Muscle layer of colon (tissue), 2 donors: ENCODE data around the gene CACNG4.

ENCODE experiments used
- H3K27ac ChIP-seq: one replicate; pipeline ENCODE4 v1.7.0; 2013; ENCODE audit warnings: low read depth, mild to moderate bottlenecking, low read length, moderate library complexity
- H3K27me3 ChIP-seq, 2 donors: one replicate each; pipeline ENCODE4 v1.7.0; 2013; ENCODE audit warnings: low read length in 2 of 2, mild to moderate bottlenecking in 2 of 2; ENCODE audit not compliant: insufficient read depth in 2 of 2, control insufficient read depth in 1 of 2
- H3K36me3 ChIP-seq: one replicate; pipeline ENCODE4 v1.7.0; 2013; ENCODE audit warnings: mild to moderate bottlenecking, low read length; ENCODE audit not compliant: insufficient read depth
- H3K4me1 ChIP-seq: one replicate; pipeline ENCODE4 v1.7.0; 2013; ENCODE audit warnings: mild to moderate bottlenecking, low read length; ENCODE audit not compliant: insufficient read depth
- H3K4me3 ChIP-seq, 2 donors: one replicate each; pipeline ENCODE4 v1.7.0; 2013; ENCODE audit warnings: low read length in 2 of 2, low read depth in 1 of 2, mild to moderate bottlenecking in 1 of 2, moderate library complexity in 1 of 2
- H3K9ac ChIP-seq: one replicate; pipeline ENCODE4 v1.7.0; 2013; ENCODE audit warnings: low read length
- H3K9me3 ChIP-seq: one replicate; pipeline ENCODE4 v1.7.0; 2013; ENCODE audit warnings: mild to moderate bottlenecking, low read length
- donor health status: abdominal sarcoma.
- donor health status: Adenocarcinoma of cecum.

The CACNG4 gene

DNA sequence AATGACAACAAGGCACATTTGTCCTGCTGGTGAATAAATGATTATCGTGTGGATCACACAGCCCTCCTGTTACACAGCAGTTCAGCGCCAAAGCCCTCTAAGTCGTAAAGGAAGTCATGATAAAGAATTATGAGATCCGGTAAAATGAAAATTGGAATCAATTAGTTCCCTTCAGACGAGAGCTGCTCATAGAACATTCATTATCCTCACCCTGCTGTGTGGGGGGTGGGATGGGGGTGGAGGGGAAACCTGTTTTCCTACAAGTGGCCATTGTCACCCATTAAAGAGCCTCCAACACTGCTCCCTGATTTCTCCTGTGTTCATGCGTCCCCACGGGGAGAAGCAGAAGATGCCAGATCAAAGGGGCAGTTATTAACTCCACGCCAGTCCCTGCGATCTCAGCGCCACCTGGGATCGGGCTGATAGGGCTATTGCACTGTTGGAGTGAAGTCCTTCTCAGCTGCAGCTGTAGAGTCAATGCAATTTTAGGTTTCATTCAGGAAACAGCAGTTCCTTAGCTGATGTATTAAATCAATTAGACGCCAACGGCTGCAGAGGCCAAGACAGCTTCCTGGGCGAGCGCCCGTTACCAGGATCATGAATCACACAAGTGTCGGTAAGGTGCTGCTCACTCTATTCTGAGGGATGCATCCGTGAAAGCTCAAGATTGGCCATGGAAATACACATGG, 19.2 kb upstream of the CACNG4 start:
- no peaks in the 10 kb centered on the region for H3K36me3 ChIP-seq
- no peaks in the 10 kb centered on the region for H3K9me3 ChIP-seq
- H3K9ac ChIP-seq, result no peak overlapping the region
- H3K27ac ChIP-seq, result no peak overlapping the region
- H3K27me3 ChIP-seq, result no peaks in the 10 kb centered on the region
- H3K4me3 ChIP-seq, result no peak overlapping the region
- no peaks in the 10 kb centered on the region for H3K4me1 ChIP-seq

DNA sequence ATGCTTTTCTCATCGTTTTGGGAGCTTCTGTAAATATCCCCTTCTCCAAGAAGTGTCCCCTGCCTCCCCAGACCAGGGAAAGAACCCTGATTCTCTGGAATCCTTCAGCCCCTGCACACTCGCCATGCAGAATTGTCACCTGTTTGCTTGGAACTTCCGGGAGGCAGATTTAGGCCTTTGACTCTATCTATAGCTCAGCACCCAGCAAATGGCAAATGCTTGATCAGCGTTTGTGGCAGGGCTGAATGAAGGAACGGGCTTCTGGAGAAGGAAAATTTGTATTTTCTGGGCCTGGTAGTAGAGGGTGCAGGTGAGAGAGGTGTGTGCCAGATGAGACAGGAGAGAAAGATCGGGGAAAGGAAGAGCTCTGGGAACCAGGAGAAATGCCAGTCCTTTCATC, 18.3 kb upstream of the CACNG4 start:
- Histone ChIP-seq H3K27me3 (no peaks in the 10 kb centered on the region), H3K4me1 (no peaks in the 10 kb centered on the region), H3K9ac (no peak overlapping the region), H3K4me3 (no peak overlapping the region), H3K27ac (no peak overlapping the region), H3K36me3 (no peaks in the 10 kb centered on the region), H3K9me3 (no peaks in the 10 kb centered on the region)

DNA sequence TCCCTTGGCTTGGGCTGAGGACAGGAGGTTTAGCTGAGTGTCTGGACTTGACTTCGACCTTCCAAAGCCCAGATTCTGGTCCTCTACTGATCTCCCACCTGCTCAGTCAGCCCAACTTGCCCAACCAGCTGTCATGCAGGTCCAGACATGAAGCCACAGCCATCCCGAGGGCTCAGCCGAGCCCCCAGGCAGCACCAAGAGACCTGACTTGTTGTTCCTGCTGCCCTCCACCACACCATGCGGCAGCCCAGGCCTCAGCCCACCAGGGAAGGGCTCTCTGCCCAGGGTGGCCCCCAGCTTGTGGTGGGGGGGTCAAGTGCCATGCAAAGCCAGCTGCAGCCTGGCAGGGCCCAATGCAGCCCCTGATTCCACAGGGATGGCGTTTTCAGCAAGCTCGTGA, 17.2 kb upstream of the CACNG4 start:
- H3K36me3 ChIP-seq, result no peaks in the 10 kb centered on the region
- peaks cover 9% of the 10 kb centered on the region for H3K4me1 ChIP-seq
- no peak overlapping the region for H3K4me3 ChIP-seq
- H3K27ac ChIP-seq, result no peak overlapping the region
- H3K27me3 ChIP-seq, result no peaks in the 10 kb centered on the region
- H3K9me3 ChIP-seq, result no peaks in the 10 kb centered on the region
- H3K9ac ChIP-seq, result no peak overlapping the region

DNA sequence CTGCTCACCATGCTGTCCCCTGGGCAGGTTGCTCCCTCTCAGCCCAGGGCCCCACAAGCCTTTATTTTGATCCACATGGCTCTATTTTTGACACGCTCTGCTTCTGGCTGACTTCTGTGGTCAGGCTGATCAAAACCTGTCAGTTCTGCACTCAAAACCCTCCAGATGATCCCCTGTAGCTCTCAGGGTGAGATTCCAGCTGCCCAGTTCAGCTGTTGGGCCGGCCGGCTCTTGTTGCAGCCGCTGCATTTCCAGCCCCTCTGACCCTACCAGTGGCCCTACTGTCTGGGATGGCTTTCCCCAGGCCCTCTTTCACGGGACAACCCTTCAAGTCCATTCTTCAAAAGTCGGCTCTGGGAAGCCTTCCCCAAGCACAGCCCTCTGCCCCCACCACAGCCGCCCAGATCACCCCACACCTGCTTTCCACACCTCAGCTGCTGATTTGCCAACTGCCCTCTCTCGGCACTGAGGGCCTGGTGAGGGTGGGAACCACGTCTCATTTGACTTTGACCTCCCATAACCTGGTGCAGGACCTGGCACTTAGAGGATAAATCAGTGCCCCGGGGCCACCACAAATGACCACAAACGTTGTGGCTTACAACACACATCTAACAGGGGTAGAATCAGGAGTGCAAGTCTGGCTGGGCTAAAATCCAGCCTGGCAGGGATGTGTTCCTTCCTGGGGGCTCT, 16.3 kb upstream of the CACNG4 start:
- no peak overlapping the region for H3K4me3 ChIP-seq
- no peaks in the 10 kb centered on the region for H3K9me3 ChIP-seq
- no peak overlapping the region for H3K9ac ChIP-seq
- H3K27ac ChIP-seq, result no peak overlapping the region
- peaks cover 15% of the 10 kb centered on the region for H3K4me1 ChIP-seq
- H3K27me3 ChIP-seq, result no peaks in the 10 kb centered on the region
- H3K36me3 ChIP-seq, result no peaks in the 10 kb centered on the region

DNA sequence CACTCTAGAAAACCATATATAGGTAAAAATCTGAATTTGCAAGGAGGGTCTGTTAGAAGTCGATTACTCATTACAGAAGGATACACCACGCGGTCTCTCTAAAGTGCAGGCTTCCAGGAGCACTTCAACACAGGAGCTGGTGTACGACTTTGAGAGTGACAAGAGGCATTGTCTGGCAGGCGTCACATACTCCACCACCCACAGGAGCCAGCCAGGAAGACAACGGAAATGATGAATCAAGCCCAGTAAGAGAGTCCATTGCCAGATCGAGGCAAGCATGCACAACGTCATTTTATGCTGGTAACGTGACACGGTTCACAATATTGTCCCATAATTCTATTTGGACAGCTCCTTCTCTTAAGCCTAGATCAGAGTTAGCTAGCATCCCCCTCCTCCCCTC, 15.0 kb upstream of the CACNG4 start:
- Histone ChIP-seq H3K4me3 (no peak overlapping the region), H3K27me3 (no peaks in the 10 kb centered on the region)

DNA sequence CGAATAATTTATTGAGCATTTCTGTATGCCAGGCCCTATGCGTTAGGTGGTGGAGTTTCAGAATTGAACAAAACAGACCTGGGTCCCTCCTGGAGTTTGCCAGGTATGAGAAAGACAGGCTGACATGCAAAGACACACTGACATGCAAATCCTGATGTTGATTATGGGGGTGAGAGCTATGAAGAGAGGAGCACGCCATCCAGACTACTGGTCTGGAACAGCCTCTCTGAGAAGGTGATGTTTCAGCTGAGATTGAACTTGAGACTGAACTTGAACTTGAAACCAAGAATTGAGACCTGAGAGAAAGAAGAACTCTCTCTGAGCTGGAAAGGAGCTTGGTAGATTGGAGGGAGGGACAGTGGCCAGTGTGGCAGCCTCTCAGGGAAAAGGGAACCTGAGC, 14.2 kb upstream of the CACNG4 start:
- no peaks in the 10 kb centered on the region for H3K27me3 ChIP-seq
- H3K9me3 ChIP-seq, result no peaks in the 10 kb centered on the region
- no peak overlapping the region for H3K27ac ChIP-seq

More for the DNA sequence above, 15.0 kb upstream of the CACNG4 start:
- peaks cover 15% of the 10 kb centered on the region for H3K4me1 ChIP-seq
- no peaks in the 10 kb centered on the region for H3K36me3 ChIP-seq
- H3K9ac ChIP-seq, result no peak overlapping the region
- no peaks in the 10 kb centered on the region for H3K9me3 ChIP-seq
- H3K27ac ChIP-seq, result no peak overlapping the region

DNA sequence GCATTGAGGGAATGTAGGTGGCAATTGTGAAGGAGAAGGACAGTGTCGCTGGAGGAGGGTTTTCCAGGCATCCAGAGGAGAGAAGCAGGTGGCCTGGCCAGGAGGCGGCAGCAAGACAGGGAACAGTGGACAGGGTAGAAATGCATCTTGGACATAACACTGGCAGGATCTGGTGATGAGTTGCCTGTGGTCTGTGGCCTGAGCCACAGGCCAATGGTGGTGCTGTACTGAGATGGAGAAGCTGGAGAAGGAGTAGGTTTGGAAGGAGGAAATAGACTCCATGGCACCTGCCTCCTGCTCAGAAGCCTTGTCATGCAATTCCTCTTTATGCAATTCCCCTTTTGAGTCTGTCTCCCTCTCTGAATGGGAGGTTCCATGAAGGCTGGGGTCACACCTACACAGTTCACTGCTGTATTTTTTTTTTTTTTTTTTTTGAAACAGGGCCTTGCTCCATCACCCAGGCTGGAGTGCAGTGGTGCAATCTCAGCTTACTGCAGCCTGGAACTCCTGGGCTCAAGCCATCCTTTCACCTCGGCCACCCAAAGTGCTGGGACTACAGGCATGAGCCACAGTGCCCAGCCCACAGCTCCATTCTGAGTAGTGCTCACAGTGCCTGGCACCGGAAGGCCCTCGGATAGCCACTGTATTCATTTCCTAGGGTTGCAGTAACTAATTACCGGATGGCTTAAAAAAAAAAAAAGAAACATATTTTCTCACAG, 13.5 kb upstream of the CACNG4 start:
- no peaks in the 10 kb centered on the region for H3K36me3 ChIP-seq
- no peak overlapping the region for H3K9ac ChIP-seq
- H3K27ac ChIP-seq, result no peak overlapping the region
- no peak overlapping the region for H3K4me3 ChIP-seq
- H3K27me3 ChIP-seq, result no peaks in the 10 kb centered on the region
- H3K4me1 ChIP-seq, result peaks cover 15% of the 10 kb centered on the region
- H3K9me3 ChIP-seq, result no peaks in the 10 kb centered on the region

More for the DNA sequence above, 14.2 kb upstream of the CACNG4 start:
- Histone ChIP-seq H3K36me3 (no peaks in the 10 kb centered on the region), H3K4me3 (no peak overlapping the region), H3K9ac (no peak overlapping the region), H3K4me1 (peaks cover 15% of the 10 kb centered on the region)

DNA sequence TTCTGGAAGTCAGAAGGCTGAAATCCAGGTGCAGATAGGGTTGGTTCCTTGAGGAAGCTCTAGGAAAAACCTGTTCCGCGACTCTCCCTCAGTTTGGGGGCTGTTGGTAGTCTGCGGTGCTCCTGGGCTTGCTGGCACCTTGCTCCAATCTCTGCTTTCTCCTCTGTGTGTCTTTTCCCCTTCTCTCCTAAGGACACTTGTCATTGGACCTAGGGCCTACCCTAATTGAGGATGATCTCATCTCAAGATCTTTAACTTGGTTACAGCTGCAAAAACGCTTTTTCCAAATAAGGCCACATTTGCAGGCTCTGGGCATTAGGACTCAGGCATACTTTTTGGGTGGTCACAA, 12.9 kb upstream of the CACNG4 start:
- H3K9ac ChIP-seq, result no peak overlapping the region
- H3K27me3 ChIP-seq, result no peaks in the 10 kb centered on the region
- peaks cover 15% of the 10 kb centered on the region for H3K4me1 ChIP-seq
- H3K27ac ChIP-seq, result no peak overlapping the region
- H3K9me3 ChIP-seq, result no peaks in the 10 kb centered on the region
- no peaks in the 10 kb centered on the region for H3K36me3 ChIP-seq
- H3K4me3 ChIP-seq, result no peak overlapping the region

DNA sequence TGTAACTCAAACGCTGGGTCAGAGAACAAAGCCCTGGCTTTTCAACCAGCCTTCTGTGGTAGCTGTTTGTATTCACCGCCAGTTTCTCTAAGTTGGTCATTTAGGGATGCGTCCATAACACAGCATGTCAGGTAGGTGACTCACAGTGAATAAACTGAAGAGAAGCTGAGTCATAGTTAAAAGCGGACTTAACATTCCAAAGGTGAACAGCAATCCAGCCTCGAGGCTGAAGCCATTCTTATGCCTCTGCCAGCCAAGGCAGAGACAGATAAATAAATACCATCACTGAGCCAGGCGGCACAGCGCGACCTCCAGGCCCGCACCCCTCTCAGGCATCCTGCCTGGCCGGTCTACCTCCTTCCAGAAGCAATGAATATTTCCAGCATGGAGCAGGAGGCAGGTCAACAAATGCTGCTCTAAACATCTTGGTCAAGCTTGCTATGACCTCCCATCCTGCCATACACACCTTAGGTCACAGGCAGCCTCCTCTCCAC, 12.4 kb upstream of the CACNG4 start:
- no peak overlapping the region for H3K9ac ChIP-seq
- H3K4me3 ChIP-seq, result no peak overlapping the region
- peaks cover 15% of the 10 kb centered on the region for H3K4me1 ChIP-seq
- H3K9me3 ChIP-seq, result no peaks in the 10 kb centered on the region
- no peaks in the 10 kb centered on the region for H3K36me3 ChIP-seq
- H3K27ac ChIP-seq, result no peak overlapping the region
- no peaks in the 10 kb centered on the region for H3K27me3 ChIP-seq

DNA sequence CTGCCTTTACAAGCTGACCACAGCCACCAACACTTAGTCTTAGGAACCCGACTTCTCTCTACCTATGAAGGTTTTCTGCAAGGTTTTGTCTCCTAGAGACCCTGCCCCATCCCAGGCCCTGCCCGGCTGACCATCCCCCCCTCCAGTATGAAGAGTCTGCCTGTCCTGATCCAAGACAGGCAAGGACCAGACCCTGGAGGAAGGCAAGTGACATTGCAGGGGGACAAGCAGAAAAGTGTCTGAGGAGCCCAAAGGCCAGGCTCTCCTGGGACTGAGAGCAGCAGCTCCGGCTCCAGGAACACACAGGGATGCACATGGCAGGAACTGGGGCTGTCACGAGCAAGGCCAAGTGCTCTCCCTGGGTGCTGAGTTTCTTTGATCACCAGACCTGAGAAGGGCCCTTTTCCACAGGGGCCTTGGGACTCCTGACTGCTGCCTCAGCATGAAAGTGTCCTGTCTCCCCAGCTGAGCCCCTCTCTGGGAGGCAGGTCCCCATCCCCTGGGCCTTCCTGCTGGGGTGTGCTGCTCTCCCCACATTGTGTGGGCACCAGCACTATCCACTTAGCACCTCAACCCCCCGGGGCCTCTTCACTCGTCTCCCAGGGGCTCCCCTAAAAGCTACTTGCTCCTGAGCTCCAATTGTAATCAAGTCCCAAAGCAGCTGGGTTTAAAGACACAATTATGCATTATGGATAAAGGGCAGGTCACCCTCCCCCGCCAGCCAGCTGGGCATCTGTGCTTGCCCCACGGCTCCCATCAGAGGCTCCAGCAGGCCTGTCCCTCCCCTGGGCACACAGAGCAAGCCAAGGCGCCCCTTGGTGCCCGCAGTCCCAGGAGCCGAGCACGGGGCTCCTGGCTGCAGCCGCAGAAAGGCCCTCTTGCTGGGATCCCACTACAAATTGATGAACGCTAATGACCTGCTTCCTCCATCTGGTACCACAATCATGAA, 11.6 kb upstream of the CACNG4 start:
- H3K4me3 ChIP-seq, result no peak overlapping the region
- no peak overlapping the region for H3K27ac ChIP-seq
- no peak overlapping the region for H3K9ac ChIP-seq
- no peaks in the 10 kb centered on the region for H3K9me3 ChIP-seq
- H3K36me3 ChIP-seq, result no peaks in the 10 kb centered on the region
- no peaks in the 10 kb centered on the region for H3K27me3 ChIP-seq
- peaks cover 15% of the 10 kb centered on the region for H3K4me1 ChIP-seq

DNA sequence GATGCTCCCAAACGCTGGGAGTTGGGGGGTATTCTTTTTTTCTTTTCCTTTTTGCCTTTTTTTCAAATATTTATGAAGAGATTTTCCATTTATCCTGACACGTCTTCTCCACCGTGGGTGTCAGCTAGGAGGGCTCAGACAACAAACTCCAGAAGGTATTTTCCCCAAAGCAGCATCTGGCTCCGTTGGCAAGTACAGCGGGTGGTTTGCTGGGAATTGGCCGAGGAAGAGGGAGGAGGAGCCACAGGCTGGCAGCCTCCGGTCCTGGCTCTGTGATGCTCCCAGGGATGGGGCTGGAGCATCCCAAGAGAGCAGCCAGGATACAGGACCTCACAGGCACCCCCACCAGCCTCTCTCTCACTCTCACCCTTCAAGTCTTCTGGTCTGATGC, 10.9 kb upstream of the CACNG4 start:
- Histone ChIP-seq H3K4me3 (no peak overlapping the region), H3K9ac (no peak overlapping the region), H3K27ac (no peak overlapping the region), H3K27me3 (no peaks in the 10 kb centered on the region), H3K9me3 (no peaks in the 10 kb centered on the region), H3K4me1 (peaks cover 15% of the 10 kb centered on the region), H3K36me3 (no peaks in the 10 kb centered on the region)
